ENCODE data around the gene UBFD1. TPM values are rescaled to one million over a fixed set of nuclear protein-coding genes. Genes with fewer than 3 reads are reported as not detected.

UBFD1 gene
- polyA plus RNA-seq, 2 of the 4 experiments (the other 2 are of a cell fraction) = 60.0 to 78.0 TPM

DNA sequence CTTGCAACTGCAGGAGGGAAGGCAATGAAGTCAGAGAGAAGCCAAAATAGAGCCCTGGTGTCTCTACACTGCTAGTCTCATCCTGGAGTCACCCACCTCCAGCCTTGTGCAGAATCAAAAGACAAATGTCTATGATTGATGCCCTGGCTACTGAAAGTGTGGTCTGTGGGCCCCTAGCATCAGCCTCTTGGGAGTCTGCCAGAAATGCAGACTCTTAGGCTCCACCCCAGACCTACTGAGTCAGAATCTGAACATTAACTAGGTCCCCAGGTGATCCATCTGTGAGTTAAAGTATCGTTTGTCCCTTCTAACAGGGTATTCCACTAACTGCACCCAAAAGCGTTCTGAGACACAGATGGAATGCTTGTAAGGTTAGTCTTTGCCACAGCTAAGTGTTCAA, 21.6 kb upstream of the UBFD1 start:
- DNase-seq (ENCODE audit: low read depth in 1 of 2, low spot score in 1 of 2) (no peak), FAIRE-seq (no peak), ATAC-seq (no peak)
- ChIA-PET CTCF (interaction anchor here (3.3 kb wide), 1 partner anchor 9 kb away, joined by 12 read pairs; no protein-coding TSS in a partner anchor), POLR2A (no interaction called here)
- TF ChIP-seq NR3C1 (IDR thresholded peaks at IDR 0.05) (no peak), ZFP36 (IDR thresholded peaks at IDR 0.05; ENCODE audit: borderline replicate concordance, partially characterized antibody) (no peak), ZNF302 (CRISPR knock-in tag; IDR thresholded peaks at IDR 0.05) (no peak), NFE2L2 (conservative IDR thresholded peaks at IDR 0.05; ENCODE audit: low read length) (no peak), FOSL2 (IDR thresholded peaks at IDR 0.05) (no peak), FOSL2 (CRISPR knock-in tag; IDR thresholded peaks at IDR 0.05) (no peak), ZSCAN20 (CRISPR knock-in tag; IDR thresholded peaks at IDR 0.05) (no peak), SMC3 (IDR thresholded peaks at IDR 0.05) (no peak), HOXB5 (CRISPR knock-in tag; IDR thresholded peaks at IDR 0.05) (no peak), EHF (CRISPR knock-in tag; IDR thresholded peaks at IDR 0.05) (no peak), CTCF (IDR thresholded peaks at IDR 0.05) (no peak), HEYL (CRISPR knock-in tag; IDR thresholded peaks at IDR 0.05) (no peak), FOSB (CRISPR knock-in tag; IDR thresholded peaks at IDR 0.05) (no peak), HDAC2 (IDR thresholded peaks at IDR 0.05) (no peak), RCOR1 (IDR thresholded peaks at IDR 0.05; ENCODE audit: low read depth, low read length) (no peak), HOXA7 (CRISPR knock-in tag; IDR thresholded peaks at IDR 0.05) (no peak), PBX3 (IDR thresholded peaks at IDR 0.05) (no peak)
- TF ChIP-seq, protein P1, sequence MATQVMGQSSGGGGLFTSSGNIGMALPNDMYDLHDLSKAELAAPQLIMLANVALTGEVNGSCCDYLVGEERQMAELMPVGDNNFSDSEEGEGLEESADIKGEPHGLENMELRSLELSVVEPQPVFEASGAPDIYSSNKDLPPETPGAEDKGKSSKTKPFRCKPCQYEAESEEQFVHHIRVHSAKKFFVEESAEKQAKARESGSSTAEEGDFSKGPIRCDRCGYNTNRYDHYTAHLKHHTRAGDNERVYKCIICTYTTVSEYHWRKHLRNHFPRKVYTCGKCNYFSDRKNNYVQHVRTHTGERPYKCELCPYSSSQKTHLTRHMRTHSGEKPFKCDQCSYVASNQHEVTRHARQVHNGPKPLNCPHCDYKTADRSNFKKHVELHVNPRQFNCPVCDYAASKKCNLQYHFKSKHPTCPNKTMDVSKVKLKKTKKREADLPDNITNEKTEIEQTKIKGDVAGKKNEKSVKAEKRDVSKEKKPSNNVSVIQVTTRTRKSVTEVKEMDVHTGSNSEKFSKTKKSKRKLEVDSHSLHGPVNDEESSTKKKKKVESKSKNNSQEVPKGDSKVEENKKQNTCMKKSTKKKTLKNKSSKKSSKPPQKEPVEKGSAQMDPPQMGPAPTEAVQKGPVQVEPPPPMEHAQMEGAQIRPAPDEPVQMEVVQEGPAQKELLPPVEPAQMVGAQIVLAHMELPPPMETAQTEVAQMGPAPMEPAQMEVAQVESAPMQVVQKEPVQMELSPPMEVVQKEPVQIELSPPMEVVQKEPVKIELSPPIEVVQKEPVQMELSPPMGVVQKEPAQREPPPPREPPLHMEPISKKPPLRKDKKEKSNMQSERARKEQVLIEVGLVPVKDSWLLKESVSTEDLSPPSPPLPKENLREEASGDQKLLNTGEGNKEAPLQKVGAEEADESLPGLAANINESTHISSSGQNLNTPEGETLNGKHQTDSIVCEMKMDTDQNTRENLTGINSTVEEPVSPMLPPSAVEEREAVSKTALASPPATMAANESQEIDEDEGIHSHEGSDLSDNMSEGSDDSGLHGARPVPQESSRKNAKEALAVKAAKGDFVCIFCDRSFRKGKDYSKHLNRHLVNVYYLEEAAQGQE (IDR thresholded peaks at IDR 0.05) = no peak
- TF ChIP-seq, protein P2, sequence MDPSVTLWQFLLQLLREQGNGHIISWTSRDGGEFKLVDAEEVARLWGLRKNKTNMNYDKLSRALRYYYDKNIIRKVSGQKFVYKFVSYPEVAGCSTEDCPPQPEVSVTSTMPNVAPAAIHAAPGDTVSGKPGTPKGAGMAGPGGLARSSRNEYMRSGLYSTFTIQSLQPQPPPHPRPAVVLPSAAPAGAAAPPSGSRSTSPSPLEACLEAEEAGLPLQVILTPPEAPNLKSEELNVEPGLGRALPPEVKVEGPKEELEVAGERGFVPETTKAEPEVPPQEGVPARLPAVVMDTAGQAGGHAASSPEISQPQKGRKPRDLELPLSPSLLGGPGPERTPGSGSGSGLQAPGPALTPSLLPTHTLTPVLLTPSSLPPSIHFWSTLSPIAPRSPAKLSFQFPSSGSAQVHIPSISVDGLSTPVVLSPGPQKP (IDR thresholded peaks at IDR 0.05; ENCODE audit: low read depth, low read length) = no peak
- TF ChIP-seq, protein P3, sequence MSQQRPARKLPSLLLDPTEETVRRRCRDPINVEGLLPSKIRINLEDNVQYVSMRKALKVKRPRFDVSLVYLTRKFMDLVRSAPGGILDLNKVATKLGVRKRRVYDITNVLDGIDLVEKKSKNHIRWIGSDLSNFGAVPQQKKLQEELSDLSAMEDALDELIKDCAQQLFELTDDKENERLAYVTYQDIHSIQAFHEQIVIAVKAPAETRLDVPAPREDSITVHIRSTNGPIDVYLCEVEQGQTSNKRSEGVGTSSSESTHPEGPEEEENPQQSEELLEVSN (IDR thresholded peaks at IDR 0.05; ENCODE audit: borderline replicate concordance, low read depth) = no peak
- WGBS (ENCODE audit: missing lambda C conversion rate) = 54% methylated on average over 2 of the region's 2 CpGs
- H3K4me1 ChIP-seq = peaks cover 40% of the 10 kb centered on the region
- peak overlapping the region in 1 of 2 experiments; percentile 30; a peak in 1 of 6 replicates for H3K27ac ChIP-seq
- no peak overlapping the region for H3K4me3 ChIP-seq
- H3K9me3 ChIP-seq = no peaks in the 10 kb centered on the region
- H3K4me2 ChIP-seq = peak overlapping the region; percentile 26; the same call in 1 of the 3 replicates

Measured in A549 (cell line).